ENCODE data around the gene THUMPD3.

THUMPD3 gene

GRCh38 chr3:9415485-9416138 is 52.8 kb downstream of the THUMPD3 start:
- in situ Hi-C loops (cut with MboI; ENCODE audit: low sequenced_read_pairs), result no loop called here

- in situ Hi-C loops (cut with MboI; ENCODE audit: low sequenced_read_pairs), result no loop called here
These were observed 53.4 kb downstream of the THUMPD3 start for GRCh38 chr3:9416139-9416780.

GRCh38 chr3:9420850-9421549 is 58.1 kb downstream of the THUMPD3 start:
- in situ Hi-C loops (cut with MboI; ENCODE audit: low sequenced_read_pairs), result no loop called here

- in situ Hi-C loops (cut with MboI; ENCODE audit: low sequenced_read_pairs), result no loop called here
These were observed 60.0 kb downstream of the THUMPD3 start for GRCh38 chr3:9422712-9423424.

- in situ Hi-C loops (cut with MboI; ENCODE audit: low sequenced_read_pairs), result no loop called here
These were observed 65.6 kb downstream of the THUMPD3 start for GRCh38 chr3:9428411-9428810.

GRCh38 chr3:9430733-9431132 is 67.9 kb downstream of the THUMPD3 start:
- in situ Hi-C loops (cut with MboI; ENCODE audit: low sequenced_read_pairs), result no loop called here

GRCh38 chr3:9433627-9434521 is 71.0 kb downstream of the THUMPD3 start:
- in situ Hi-C loops (cut with MboI; ENCODE audit: low sequenced_read_pairs), result no loop called here

GRCh38 chr3:9435316-9435715 is 72.5 kb downstream of the THUMPD3 start:
- in situ Hi-C loops (cut with MboI; ENCODE audit: low sequenced_read_pairs), result no loop called here

All from HL-60/S4 (cell line).